B cell (primary cell): ENCODE results near the gene RNPEPL1.

Experiments
- CTCF ChIP-seq: fragments of 200-600 bp; IDR thresholded peaks from one replicate; pipeline ENCODE4 v1.8.0; 2022; ENCODE audit warnings: antibody characterized with exemption, mild to moderate bottlenecking
- EZH2 ChIP-seq: IDR thresholded peaks from 2 replicates; pipeline ENCODE4 v1.6.1; 2012; ENCODE audit warnings: borderline replicate concordance, low read depth, mild to moderate bottlenecking, moderate library complexity, low read length; ENCODE audit not compliant: insufficient read depth, poor library complexity, severe bottlenecking

GRCh38 chr2:240615820-240616547 is 47.7 kb downstream of the RNPEPL1 start:
- TF ChIP-seq CTCF (no peak), EZH2 (no peak)
